IMR-90 (cell line): ENCODE results near the gene PDGFA. TPM values are rescaled to one million over a fixed set of nuclear protein-coding genes. Genes with fewer than 3 reads are reported as not detected.

Experiments used
- ATAC-seq: fragments of 200-7000 bp; cut with Tn5 transposase; 2 replicates; pipeline ENCODE4 v1.9.1; 2020; ENCODE audit warnings: low read depth, mild to moderate bottlenecking, moderate library complexity
- BruUV-seq: library from RNA; stranded (reverse); fragments of 400-500 nt; replicated peaks from 2 replicates; lab custom pipeline; 2021; lab: Mats Ljungman, UMichigan
- CTCF ChIA-PET: fragments of 300-600 bp; formaldehyde crosslinking; extraction: SDS; loops from one replicate; lab custom pipeline; 2021; ENCODE audit warnings: antibody characterized with exemption; lab: Yijun Ruan, JAX
- POLR2A ChIA-PET: fragments of 300-600 bp; sonication (Branson Sonifier 250); formaldehyde crosslinking; loops from one replicate; lab custom pipeline; 2022; ENCODE audit warnings: antibody characterized with exemption; ENCODE audit not compliant: unreplicated experiment; lab: Charles Lee
- DNase-seq: peaks from one replicate; pipeline ENCODE4 v3.0.0; 2013
- H2AFZ ChIP-seq: replicated peaks from 2 replicates; pipeline ENCODE3; 2013; ENCODE audit warnings: low read length, mild to moderate bottlenecking; ENCODE audit not compliant: poor library complexity
- H2AK5ac ChIP-seq: 2 replicates; pipeline ENCODE4 v1.6.1; 2013; ENCODE audit warnings: low read depth, low read length, inconsistent platforms
- H2AK9ac ChIP-seq: replicated peaks from 2 replicates; pipeline ENCODE3; 2013; ENCODE audit warnings: mild to moderate bottlenecking, low read depth, low read length, moderate library complexity; ENCODE audit not compliant: poor library complexity
- H2BK120ac ChIP-seq: 2 replicates; pipeline ENCODE4 v1.6.1; 2013; ENCODE audit warnings: low read depth, low read length, inconsistent platforms
- H2BK15ac ChIP-seq: 3 replicates; pipeline ENCODE4 v1.6.1; 2013; ENCODE audit warnings: low read depth, low read length, inconsistent platforms
- H2BK20ac ChIP-seq: 2 replicates; pipeline ENCODE4 v1.6.1; 2013; ENCODE audit warnings: low read depth, mild to moderate bottlenecking, inconsistent platforms, low read length, moderate library complexity
- H2BK5ac ChIP-seq: 2 replicates; pipeline ENCODE4 v1.6.1; 2013; ENCODE audit warnings: mild to moderate bottlenecking, low read depth, low read length, inconsistent platforms; ENCODE audit not compliant: poor library complexity, severe bottlenecking
- H3K14ac ChIP-seq: replicated peaks from 2 replicates; pipeline ENCODE4 v1.6.1; 2013; ENCODE audit warnings: low read depth, low read length, inconsistent platforms
- H3K18ac ChIP-seq: 2 replicates; pipeline ENCODE4 v1.6.1; 2013; ENCODE audit warnings: low read depth, low read length, control low read depth
- H3K23ac ChIP-seq: 2 replicates; pipeline ENCODE4 v1.6.1; 2013; ENCODE audit warnings: low read depth, low read length, inconsistent platforms
- H3K27ac ChIP-seq: 2 replicates; pipeline ENCODE4 v1.5.1; 2013; ENCODE audit warnings: mild to moderate bottlenecking, control low read depth, low read length; ENCODE audit not compliant: insufficient read depth
- H3K27me3 ChIP-seq: 2 replicates; pipeline ENCODE4 v1.6.1; 2013; ENCODE audit warnings: low read length; ENCODE audit not compliant: control insufficient read depth, insufficient read depth
- H3K36me3 ChIP-seq: 2 replicates; pipeline ENCODE4 v1.6.1; 2013; ENCODE audit warnings: low read length, mixed read lengths; ENCODE audit not compliant: control insufficient read depth, insufficient read depth
- H3K4ac ChIP-seq: 2 replicates; pipeline ENCODE4 v1.6.1; 2013; ENCODE audit warnings: low read depth, low read length, inconsistent platforms
- H3K4me1 ChIP-seq: 2 replicates; pipeline ENCODE4 v1.6.1; 2013; ENCODE audit warnings: low read length, mixed read lengths; ENCODE audit not compliant: control insufficient read depth, insufficient read depth
- H3K4me2 ChIP-seq: 2 replicates; pipeline ENCODE4 v1.6.1; 2013; ENCODE audit warnings: low read depth, mild to moderate bottlenecking, control low read depth, low read length, moderate library complexity
- H3K4me3 ChIP-seq: 2 replicates; pipeline ENCODE4 v1.5.1; 2013; ENCODE audit warnings: low read depth, mild to moderate bottlenecking, control low read depth, low read length, moderate library complexity; ENCODE audit not compliant: insufficient read depth
- H3K56ac ChIP-seq: 2 replicates; pipeline ENCODE4 v1.6.1; 2013; ENCODE audit warnings: low read length, inconsistent platforms; ENCODE audit not compliant: insufficient read depth; ENCODE audit errors: extremely low read depth
- H3K79me1 ChIP-seq, 2 experiments: 2 replicates each; pipeline ENCODE4 v1.6.1; 2013; ENCODE audit warnings: low read length in 2 of 2, inconsistent platforms in 1 of 2, low read depth in 1 of 2
- H3K9ac ChIP-seq: 2 replicates; pipeline ENCODE4 v1.6.1; 2013; ENCODE audit warnings: low read depth, low read length, control low read depth
- H3K9me1 ChIP-seq: 2 replicates; pipeline ENCODE4 v1.6.1; 2013; ENCODE audit warnings: low read length, inconsistent platforms; ENCODE audit not compliant: insufficient read depth
- H3K9me3 ChIP-seq: 2 replicates; pipeline ENCODE4 v1.6.1; 2013; ENCODE audit warnings: low read length; ENCODE audit not compliant: control insufficient read depth, insufficient read depth
- H4K20me1 ChIP-seq: 2 replicates; pipeline ENCODE4 v1.6.1; 2013; ENCODE audit warnings: low read length, inconsistent platforms; ENCODE audit not compliant: insufficient read depth
- H4K5ac ChIP-seq: 2 replicates; pipeline ENCODE4 v1.6.1; 2013; ENCODE audit warnings: mild to moderate bottlenecking, low read depth, low read length, control low read depth
- H4K8ac ChIP-seq, 2 experiments: 2 replicates each; pipeline ENCODE4 v1.6.1; 2013; ENCODE audit warnings: low read depth in 2 of 2, low read length in 2 of 2, control low read depth in 1 of 2, inconsistent platforms in 1 of 2
- H4K91ac ChIP-seq: 2 replicates; pipeline ENCODE4 v1.6.1; 2013; ENCODE audit warnings: low read depth, low read length, inconsistent platforms; ENCODE audit not compliant: insufficient read depth
- BHLHE40 ChIP-seq: fragments of 150-350 bp; IDR thresholded peaks from 2 replicates; pipeline ENCODE4 v1.6.1; 2016; ENCODE audit warnings: mild to moderate bottlenecking, low read depth, low read length
- CHD1 ChIP-seq: IDR thresholded peaks from 2 replicates; pipeline ENCODE4 v1.6.1; 2012; ENCODE audit warnings: low read depth, low read length, improper control_type of control experiment
- CTCF ChIP-seq: conservative IDR thresholded peaks from 2 replicates; pipeline ENCODE4 v1.5.1; 2012; ENCODE audit warnings: mild to moderate bottlenecking, low read depth, low read length, improper control_type of control experiment
- MAFK ChIP-seq: IDR thresholded peaks from 2 replicates; pipeline ENCODE4 v1.6.1; 2012; ENCODE audit warnings: low read depth, low read length, improper control_type of control experiment
- MAZ ChIP-seq: IDR thresholded peaks from 2 replicates; pipeline ENCODE4 v1.6.1; 2012; ENCODE audit warnings: low read depth, mild to moderate bottlenecking, low read length, improper control_type of control experiment, moderate library complexity, borderline replicate concordance
- NFE2L2 ChIP-seq: fragments of 150-350 bp; IDR thresholded peaks from 2 replicates; pipeline ENCODE4 v1.6.1; 2016; ENCODE audit warnings: low read depth, mild to moderate bottlenecking, low read length
- POLR2A ChIP-seq: IDR thresholded peaks from 2 replicates; pipeline ENCODE4 v1.6.1; 2012; ENCODE audit warnings: mild to moderate bottlenecking, low read depth, low read length
- whole genome bisulfite sequencing, 2 experiments: methylation state at CpG; one replicate each; pipeline versions ENCODE4 v1.1.5 to v1.1.7; 2013; ENCODE audit warnings: missing lambda C conversion rate in 2 of 2; ENCODE audit not compliant: insufficient read length in 1 of 2; ENCODE audit errors: extremely low coverage in 2 of 2; 5-methylcytosine and 5-hydroxymethylcytosine counted together
- dilution Hi-C: fragments of 300-500 bp; cut with HindIII; formaldehyde crosslinking; loops from one replicate; pipeline ENCODE4 v1.14.3; 2018; ENCODE audit warnings: low sequenced_read_pairs; ENCODE audit not compliant: unreplicated experiment
- in situ Hi-C: fragments of 300-500 bp; cut with MboI; formaldehyde crosslinking; loops from 3 replicates; pipeline ENCODE4 v1.14.3; 2019; ENCODE audit warnings: low sequenced_read_pairs, inconsistent platforms, mixed read lengths
- intact Hi-C: fragments of 100-400 bp; cut with micrococcal nuclease; formaldehyde crosslinking; loops from 2 replicates; pipeline ENCODE4 v1.10.0; 2022
- polyA plus RNA-seq, 3 experiments: library from polyadenylated mRNA; depleted of rRNA; stranded (reverse); fragments of >200 nt; gene quantifications; 2 replicates each; pipeline ENCODE4 v1.2.3, GENCODE V29; 2012; ENCODE audit warnings: low replicate concordance in 1 of 3
- total RNA-seq: library from RNA; depleted of rRNA; stranded (reverse); fragments of >200 nt; gene quantifications from 2 replicates; pipeline ENCODE4 v1.2.3, GENCODE V29; 2012

Gene PDGFA
- total and polyA plus RNA-seq, 2 of the 4 experiments (the other 2 are of a cell fraction) = 3.3 to 3.8 TPM

- Histone ChIP-seq H3K4me1 (peaks cover 4% of the 10 kb centered on the region), H4K91ac (no peak overlapping the region), H2AK9ac (no peak overlapping the region), H3K56ac (no peak overlapping the region), H4K20me1 (no peaks in the 10 kb centered on the region; the same call in 1 of the 2 replicates), H3K27me3 (peaks cover 32% of the 10 kb centered on the region), H3K9me1 (no peaks in the 10 kb centered on the region), H4K8ac (no peak overlapping the region), H4K5ac (no peak overlapping the region), H3K79me1 (no peaks in the 10 kb centered on the region), H3K4me3 (no peak overlapping the region), H3K4ac (no peak overlapping the region), H3K9me3 (no peaks in the 10 kb centered on the region), H3K4me2 (no peak overlapping the region), H2BK5ac (no peak overlapping the region), H3K9ac (no peak overlapping the region), H2BK15ac (no peak overlapping the region), H2BK120ac (no peak overlapping the region), H2BK20ac (no peak overlapping the region), H2AK5ac (no peak overlapping the region), H3K36me3 (no peaks in the 10 kb centered on the region), H3K27ac (no peak overlapping the region), H3K14ac (no peak overlapping the region), H3K23ac (no peak overlapping the region), H2AFZ (no peak overlapping the region), H3K18ac (no peak overlapping the region)
- ATAC-seq = no peak
- TF ChIP-seq NFE2L2 (no peak), BHLHE40 (no peak), MAFK (no peak), CTCF (no peak), POLR2A (no peak), MAZ (no peak), CHD1 (no peak)
- no peak for DNase-seq
- 83% methylated on average over 5 of the region's 11 CpGs; no CpG with 5 or more reads in 1 of the 2 experiments for WGBS, 2 experiments
- no TSS peak for BruUV-seq
- in situ Hi-C loops = no loop called here
- dilution Hi-C loops = no loop called here
- CTCF ChIA-PET = no interaction called here
- POLR2A ChIA-PET = no interaction called here
- intact Hi-C loops = no loop called here
These were observed 69.6 kb downstream of the PDGFA start for GRCh38 chr7:450036-450435.
